ENCODE measurements around the gene UNC79.

DNA sequence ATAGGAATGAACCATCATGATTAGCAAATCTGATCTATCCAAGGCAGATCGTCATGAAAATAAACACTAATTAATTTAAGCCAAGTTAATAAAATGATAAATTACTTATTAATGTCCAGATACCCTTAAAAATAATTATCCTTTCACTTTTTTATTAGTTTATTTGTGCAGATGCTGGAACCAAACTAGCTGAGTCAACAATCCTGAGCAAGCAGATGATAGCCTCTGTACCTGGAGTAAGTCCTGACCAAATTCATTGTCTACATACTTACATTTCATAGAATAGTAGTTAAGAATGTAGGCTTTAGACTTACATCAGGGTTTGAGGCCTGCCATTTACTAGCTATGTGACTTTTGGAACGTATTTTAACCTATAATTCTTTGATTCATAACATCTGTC is 251.7 kb downstream of the UNC79 start:
- TF ChIP-seq, protein P1, sequence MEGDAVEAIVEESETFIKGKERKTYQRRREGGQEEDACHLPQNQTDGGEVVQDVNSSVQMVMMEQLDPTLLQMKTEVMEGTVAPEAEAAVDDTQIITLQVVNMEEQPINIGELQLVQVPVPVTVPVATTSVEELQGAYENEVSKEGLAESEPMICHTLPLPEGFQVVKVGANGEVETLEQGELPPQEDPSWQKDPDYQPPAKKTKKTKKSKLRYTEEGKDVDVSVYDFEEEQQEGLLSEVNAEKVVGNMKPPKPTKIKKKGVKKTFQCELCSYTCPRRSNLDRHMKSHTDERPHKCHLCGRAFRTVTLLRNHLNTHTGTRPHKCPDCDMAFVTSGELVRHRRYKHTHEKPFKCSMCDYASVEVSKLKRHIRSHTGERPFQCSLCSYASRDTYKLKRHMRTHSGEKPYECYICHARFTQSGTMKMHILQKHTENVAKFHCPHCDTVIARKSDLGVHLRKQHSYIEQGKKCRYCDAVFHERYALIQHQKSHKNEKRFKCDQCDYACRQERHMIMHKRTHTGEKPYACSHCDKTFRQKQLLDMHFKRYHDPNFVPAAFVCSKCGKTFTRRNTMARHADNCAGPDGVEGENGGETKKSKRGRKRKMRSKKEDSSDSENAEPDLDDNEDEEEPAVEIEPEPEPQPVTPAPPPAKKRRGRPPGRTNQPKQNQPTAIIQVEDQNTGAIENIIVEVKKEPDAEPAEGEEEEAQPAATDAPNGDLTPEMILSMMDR (IDR thresholded peaks at IDR 0.05): no peak
- TF ChIP-seq POLR2A (IDR thresholded peaks at IDR 0.05): no peak
